Activated T-cell treated with anti-CD3 and anti-CD28 coated beads, Interleukin-2, amount 50 U/mL, for 72 hours (primary cell): ENCODE results near the gene NEURL1B. TPM values are rescaled to one million over a fixed set of nuclear protein-coding genes. Genes with fewer than 3 reads are reported as not detected.
"Not testable (repeated sequence)": the region's sequence is repeated elsewhere in the genome, so short reads cannot be mapped to it uniquely, and the experiment has no call there.

Experiments used
- ATAC-seq, 2 donors: fragments of 150-1000 bp; cut with Tn5 transposase; replicated peaks in 1 of 2; 2 replicates each; pipeline ENCODE4 v1.10.0; 2021; ENCODE audit warnings: moderate library complexity in 2 of 2, mild to moderate bottlenecking in 1 of 2
- DNase-seq, 2 donors: peaks; one replicate each; pipeline ENCODE4 v3.0.0; 2021 to 2022; ENCODE audit warnings: mixed read lengths in 1 of 2
- H3K27ac Mint-ChIP-seq: one replicate; pipeline ENCODE4 v1.8.0; 2022; ENCODE audit warnings: mild to moderate bottlenecking, moderate library complexity, mixed read lengths
- H3K27me3 Mint-ChIP-seq: one replicate; pipeline ENCODE4 v1.8.0; 2022; ENCODE audit warnings: low read depth, mixed read lengths
- H3K36me3 Mint-ChIP-seq, 2 donors: one replicate each; pipeline ENCODE4 v1.8.0; 2022; ENCODE audit warnings: mixed read lengths in 2 of 2, mild to moderate bottlenecking in 1 of 2; ENCODE audit not compliant: insufficient read depth in 2 of 2
- H3K4me1 Mint-ChIP-seq: one replicate; pipeline ENCODE4 v1.8.0; 2022; ENCODE audit warnings: low read depth, mixed read lengths
- H3K4me3 Mint-ChIP-seq, 2 donors: one replicate each; pipeline ENCODE4 v1.8.0; 2022; ENCODE audit warnings: mild to moderate bottlenecking in 2 of 2, mixed read lengths in 2 of 2, moderate library complexity in 2 of 2
- H3K9me3 Mint-ChIP-seq, 2 donors: one replicate each; pipeline ENCODE4 v1.8.0; 2022; ENCODE audit warnings: mixed read lengths in 2 of 2
- total RNA-seq, 2 donors: library from RNA; stranded (reverse); gene quantifications; one replicate each; pipeline ENCODE4 v1.2.3, GENCODE V29; 2022

The NEURL1B gene
- total RNA-seq, 2 donors from 2014 or later = 0.29 to 0.63 TPM

DNA sequence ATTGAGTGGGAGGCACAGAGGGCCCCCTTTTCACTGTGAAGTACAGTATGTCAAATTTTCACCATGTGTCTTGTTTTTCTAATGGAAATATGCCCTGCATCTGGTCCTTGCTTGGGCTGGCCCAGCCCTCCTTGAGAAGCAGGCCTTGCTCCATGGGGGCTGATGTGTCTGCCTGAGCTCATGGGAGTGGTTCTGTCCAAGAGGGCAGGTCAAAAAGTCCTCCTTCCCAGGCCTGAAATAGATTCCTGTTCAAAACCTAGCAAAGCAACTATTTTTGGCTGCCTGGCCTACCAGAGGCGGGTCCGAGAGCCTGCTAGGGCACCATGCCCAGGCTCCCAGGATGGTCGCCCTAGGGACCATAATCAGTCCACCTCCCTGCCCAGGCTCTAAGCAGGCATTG lies 40.5 kb upstream of the NEURL1B start:
- Mint-ChIP-seq H3K27me3 (no peaks in the 10 kb centered on the region), H3K4me1 (no peaks in the 10 kb centered on the region), H3K27ac (no peak overlapping the region), H3K36me3 (no peaks in the 10 kb centered on the region), H3K4me3 (no peak overlapping the region), H3K9me3 (peaks cover 0 to 5% of the 10 kb centered on the region in 2 donors)
- no peak for DNase-seq
- no peak for ATAC-seq

DNA sequence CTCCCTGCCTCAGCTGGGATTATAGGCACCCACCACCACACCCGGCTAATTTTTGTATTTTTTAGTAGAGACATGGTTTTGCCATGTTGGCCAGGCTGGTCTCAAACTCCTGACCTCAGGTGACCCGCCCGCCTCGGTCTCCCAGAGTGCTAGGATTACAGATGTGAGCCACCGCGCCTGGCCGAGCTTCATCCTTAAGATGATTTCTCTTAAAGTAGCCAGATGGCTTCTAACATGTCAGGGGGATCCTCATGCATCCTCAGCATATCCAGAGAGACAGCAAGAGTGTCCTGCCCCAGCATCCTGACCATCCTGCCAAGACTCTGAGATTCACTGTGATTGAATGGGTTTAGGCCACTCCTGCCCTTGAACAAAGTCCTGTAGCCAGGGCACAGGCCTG lies 39.5 kb upstream of the NEURL1B start:
- not testable (repeated sequence) for H3K4me1 Mint-ChIP-seq, H3K27me3 Mint-ChIP-seq, H3K4me3 Mint-ChIP-seq, H3K36me3 Mint-ChIP-seq, H3K9me3 Mint-ChIP-seq, H3K27ac Mint-ChIP-seq, DNase-seq, ATAC-seq

- no peaks in the 10 kb centered on the region for H3K36me3 Mint-ChIP-seq
- peaks cover 16% of the 10 kb centered on the region for H3K27me3 Mint-ChIP-seq
- DNase-seq (no peak), ATAC-seq (no peak)
- peaks cover 0 to 1% of the 10 kb centered on the region in 2 donors for H3K9me3 Mint-ChIP-seq
- H3K4me3 Mint-ChIP-seq = no peak overlapping the region
- no peak overlapping the region for H3K27ac Mint-ChIP-seq
- H3K4me1 Mint-ChIP-seq = no peaks in the 10 kb centered on the region
These were observed 38.3 kb upstream of the NEURL1B start for GRCh38 chr5:172602783-172603231.

GRCh38 chr5:172603251-172603806 lies 37.7 kb upstream of the NEURL1B start:
- no peaks in the 10 kb centered on the region for H3K4me1 Mint-ChIP-seq
- H3K9me3 Mint-ChIP-seq = peaks cover 0 to 1% of the 10 kb centered on the region in 2 donors
- H3K27ac Mint-ChIP-seq = no peak overlapping the region
- ATAC-seq (no peak), DNase-seq (no peak)
- H3K27me3 Mint-ChIP-seq = peaks cover 18% of the 10 kb centered on the region
- no peak overlapping the region for H3K4me3 Mint-ChIP-seq
- H3K36me3 Mint-ChIP-seq = no peaks in the 10 kb centered on the region

DNA sequence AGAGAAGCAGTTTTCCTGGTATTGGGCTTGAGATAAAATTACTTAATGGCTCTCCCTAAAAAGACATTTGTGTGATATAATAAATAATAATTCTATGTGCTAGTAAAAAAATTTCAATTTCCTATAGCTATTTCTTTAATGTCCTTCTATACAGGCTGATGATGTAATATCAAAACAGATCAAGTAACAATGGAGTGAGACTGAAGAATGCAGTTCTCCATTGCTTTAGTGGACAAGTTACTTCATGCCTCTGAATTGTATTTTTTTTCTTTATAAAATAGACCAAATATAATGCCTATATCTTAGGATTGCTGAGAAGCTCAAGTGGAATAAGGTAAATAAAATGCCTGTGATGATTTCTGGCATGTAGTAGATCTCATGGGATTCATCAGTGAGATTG lies 35.6 kb upstream of the NEURL1B start:
- Mint-ChIP-seq H3K4me3 (no peak overlapping the region), H3K36me3 (no peaks in the 10 kb centered on the region), H3K27ac (no peak overlapping the region), H3K9me3 (peaks cover 0 to 1% of the 10 kb centered on the region in 2 donors), H3K27me3 (peaks cover 18% of the 10 kb centered on the region), H3K4me1 (no peaks in the 10 kb centered on the region)
- ATAC-seq = no peak
- no peak for DNase-seq

GRCh38 chr5:172606156-172606785 lies 34.8 kb upstream of the NEURL1B start:
- DNase-seq (no peak), ATAC-seq (no peak)
- Mint-ChIP-seq H3K9me3 (peaks cover 0 to 1% of the 10 kb centered on the region in 2 donors), H3K36me3 (no peaks in the 10 kb centered on the region), H3K27ac (no peak overlapping the region), H3K4me3 (no peak overlapping the region), H3K4me1 (no peaks in the 10 kb centered on the region), H3K27me3 (peaks cover 18% of the 10 kb centered on the region)

GRCh38 chr5:172607213-172607793 lies 33.8 kb upstream of the NEURL1B start:
- Mint-ChIP-seq H3K4me3 (no peak overlapping the region), H3K4me1 (no peaks in the 10 kb centered on the region), H3K9me3 (peaks cover 0 to 1% of the 10 kb centered on the region in 2 donors), H3K27me3 (peaks cover 18% of the 10 kb centered on the region), H3K27ac (no peak overlapping the region), H3K36me3 (no peaks in the 10 kb centered on the region)
- DNase-seq (no peak), ATAC-seq (no peak)

GRCh38 chr5:172608773-172609172 lies 32.3 kb upstream of the NEURL1B start:
- Mint-ChIP-seq H3K36me3 (no peaks in the 10 kb centered on the region), H3K27me3 (peaks cover 18% of the 10 kb centered on the region), H3K4me3 (no peak overlapping the region), H3K4me1 (no peaks in the 10 kb centered on the region), H3K9me3 (peaks cover 1 to 3% of the 10 kb centered on the region in 2 donors), H3K27ac (no peak overlapping the region)
- DNase-seq (no peak), ATAC-seq (no peak)

DNA sequence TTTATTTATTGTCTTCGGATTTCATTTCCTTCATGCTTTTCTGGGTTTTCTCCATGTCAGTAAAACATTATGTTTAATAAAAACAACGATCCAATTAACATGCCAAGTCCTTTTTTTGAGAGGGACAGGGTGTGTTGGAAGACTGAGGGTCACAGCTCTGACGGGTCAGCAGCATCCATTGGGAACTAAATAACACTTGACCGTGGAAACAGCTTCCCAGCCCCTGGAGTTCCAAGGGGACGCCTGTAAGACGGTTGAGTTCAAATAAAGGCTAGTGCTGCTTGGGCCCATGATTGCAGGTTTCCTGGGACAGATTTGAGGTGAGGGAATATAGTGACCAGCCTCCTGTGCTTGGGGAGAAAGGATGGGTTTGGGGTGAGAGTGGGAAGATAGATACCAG lies 30.4 kb upstream of the NEURL1B start:
- H3K4me1 Mint-ChIP-seq = no peaks in the 10 kb centered on the region
- DNase-seq (no peak), ATAC-seq (no peak)
- no peak overlapping the region for H3K4me3 Mint-ChIP-seq
- peaks cover 18% of the 10 kb centered on the region for H3K27me3 Mint-ChIP-seq
- peaks cover 1 to 3% of the 10 kb centered on the region in 2 donors for H3K9me3 Mint-ChIP-seq
- no peaks in the 10 kb centered on the region for H3K36me3 Mint-ChIP-seq
- no peak overlapping the region for H3K27ac Mint-ChIP-seq

DNA sequence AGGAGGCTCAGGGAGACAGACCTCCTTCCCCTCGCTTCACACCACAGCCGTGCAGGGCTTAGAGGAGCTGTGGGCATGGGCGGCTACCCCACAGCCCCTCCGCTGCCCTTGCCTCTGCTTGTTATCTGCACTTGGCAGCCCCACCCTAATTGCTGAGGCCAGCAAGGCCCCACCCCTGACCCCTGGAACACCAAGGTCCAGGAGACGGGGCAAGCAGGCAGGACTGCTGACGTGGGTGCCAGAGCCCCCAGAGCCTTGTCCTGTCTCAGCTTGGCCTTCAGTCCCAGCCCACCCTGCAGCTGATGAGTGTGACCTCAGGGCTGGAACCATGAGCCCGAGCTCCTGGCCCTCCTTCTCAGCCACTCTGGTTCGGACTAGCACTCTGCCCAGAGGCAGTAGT lies 29.1 kb upstream of the NEURL1B start:
- H3K27ac Mint-ChIP-seq = no peak overlapping the region
- peaks cover 12% of the 10 kb centered on the region for H3K27me3 Mint-ChIP-seq
- ATAC-seq = no peak
- H3K36me3 Mint-ChIP-seq = no peaks in the 10 kb centered on the region
- H3K4me1 Mint-ChIP-seq = no peaks in the 10 kb centered on the region
- no peak overlapping the region for H3K4me3 Mint-ChIP-seq
- no peak for DNase-seq
- H3K9me3 Mint-ChIP-seq = peaks cover 0 to 3% of the 10 kb centered on the region in 2 donors

DNA sequence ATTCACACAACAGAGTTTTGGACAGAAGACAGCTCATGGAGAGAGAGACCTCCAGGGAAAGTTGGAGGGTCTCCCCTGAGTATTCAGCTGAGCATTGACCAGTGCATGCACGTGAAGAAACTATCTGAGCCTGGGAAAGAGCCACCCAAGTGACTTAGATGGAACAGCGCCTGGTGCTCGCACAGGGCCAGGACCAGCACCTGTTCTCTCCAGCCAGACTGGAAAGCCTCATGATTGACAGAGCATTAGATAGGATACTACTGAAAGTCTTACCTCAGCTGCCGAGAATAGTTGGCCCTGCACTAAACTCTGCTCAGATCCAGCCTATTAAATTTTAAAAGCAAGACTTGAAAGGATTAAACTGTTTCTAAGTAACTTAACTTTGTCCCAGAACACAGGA lies 28.3 kb upstream of the NEURL1B start:
- DNase-seq = no peak
- Mint-ChIP-seq H3K27ac (no peak overlapping the region), H3K36me3 (no peaks in the 10 kb centered on the region), H3K4me1 (no peaks in the 10 kb centered on the region), H3K27me3 (peaks cover 3% of the 10 kb centered on the region), H3K4me3 (no peak overlapping the region), H3K9me3 (peaks cover 0 to 3% of the 10 kb centered on the region in 2 donors)
- no peak for ATAC-seq

GRCh38 chr5:172616136-172616535 lies 24.9 kb upstream of the NEURL1B start:
- H3K4me1 Mint-ChIP-seq = no peaks in the 10 kb centered on the region
- ATAC-seq (no peak), DNase-seq (no peak)
- H3K36me3 Mint-ChIP-seq = no peaks in the 10 kb centered on the region
- H3K9me3 Mint-ChIP-seq = peaks cover 0 to 3% of the 10 kb centered on the region in 2 donors
- H3K27ac Mint-ChIP-seq = no peak overlapping the region
- H3K27me3 Mint-ChIP-seq = no peaks in the 10 kb centered on the region
- no peak overlapping the region for H3K4me3 Mint-ChIP-seq

GRCh38 chr5:172616730-172617129 lies 24.3 kb upstream of the NEURL1B start:
- Mint-ChIP-seq H3K4me3 (no peak overlapping the region), H3K27me3 (no peaks in the 10 kb centered on the region), H3K27ac (no peak overlapping the region), H3K36me3 (no peaks in the 10 kb centered on the region), H3K9me3 (peaks cover 0 to 3% of the 10 kb centered on the region in 2 donors), H3K4me1 (no peaks in the 10 kb centered on the region)
- no peak for DNase-seq
- no peak for ATAC-seq

- no peak for DNase-seq
- Mint-ChIP-seq H3K4me1 (no peaks in the 10 kb centered on the region), H3K27me3 (no peaks in the 10 kb centered on the region), H3K9me3 (no peaks in the 10 kb centered on the region), H3K4me3 (no peak overlapping the region), H3K36me3 (no peaks in the 10 kb centered on the region), H3K27ac (no peak overlapping the region)
- no peak for ATAC-seq
These were observed 23.2 kb upstream of the NEURL1B start for GRCh38 chr5:172617817-172618216.
